ENCODE results near the gene PTPRN2.

- TF ChIP-seq CTCF (conservative IDR thresholded peaks at IDR 0.05) (no peak), EZH2 (IDR thresholded peaks at IDR 0.05; ENCODE audit: low read depth) (no peak)
These were observed 563.3 kb downstream of the PTPRN2 start for GRCh38 chr7:158024351-158024715.

Data from PC-9 (cell line).